Muscle layer of duodenum (tissue), 2 donors: ENCODE measurements around the gene PBX2.

Experiments
- H3K27ac ChIP-seq: one replicate; pipeline ENCODE4 v1.7.0; 2013; ENCODE audit warnings: mild to moderate bottlenecking, low read length
- H3K27me3 ChIP-seq: one replicate; pipeline ENCODE4 v1.7.0; 2013; ENCODE audit warnings: low read depth, mild to moderate bottlenecking, control low read depth, low read length
- H3K36me3 ChIP-seq, 2 donors: one replicate each; pipeline ENCODE4 v1.7.0; 2013; ENCODE audit warnings: low read length in 2 of 2, control low read depth in 1 of 2, mild to moderate bottlenecking in 1 of 2; ENCODE audit not compliant: insufficient read depth in 2 of 2, control insufficient read depth in 1 of 2
- H3K4me1 ChIP-seq, 2 donors: one replicate each; pipeline ENCODE4 v1.7.0; 2013; ENCODE audit warnings: low read length in 2 of 2, mild to moderate bottlenecking in 2 of 2, control low read depth in 1 of 2, moderate library complexity in 1 of 2; ENCODE audit not compliant: insufficient read depth in 2 of 2, control insufficient read depth in 1 of 2
- H3K4me3 ChIP-seq, 2 donors: one replicate each; pipeline ENCODE4 v1.7.0; 2013; ENCODE audit warnings: low read length in 2 of 2, low read depth in 1 of 2, mild to moderate bottlenecking in 1 of 2
- H3K9me3 ChIP-seq, 2 donors: one replicate each; pipeline ENCODE4 v1.7.0; 2013; ENCODE audit warnings: low read length in 2 of 2, control low read depth in 1 of 2, mild to moderate bottlenecking in 1 of 2; ENCODE audit not compliant: control insufficient read depth in 1 of 2
- donor health status: healthy.

Gene PBX2

DNA sequence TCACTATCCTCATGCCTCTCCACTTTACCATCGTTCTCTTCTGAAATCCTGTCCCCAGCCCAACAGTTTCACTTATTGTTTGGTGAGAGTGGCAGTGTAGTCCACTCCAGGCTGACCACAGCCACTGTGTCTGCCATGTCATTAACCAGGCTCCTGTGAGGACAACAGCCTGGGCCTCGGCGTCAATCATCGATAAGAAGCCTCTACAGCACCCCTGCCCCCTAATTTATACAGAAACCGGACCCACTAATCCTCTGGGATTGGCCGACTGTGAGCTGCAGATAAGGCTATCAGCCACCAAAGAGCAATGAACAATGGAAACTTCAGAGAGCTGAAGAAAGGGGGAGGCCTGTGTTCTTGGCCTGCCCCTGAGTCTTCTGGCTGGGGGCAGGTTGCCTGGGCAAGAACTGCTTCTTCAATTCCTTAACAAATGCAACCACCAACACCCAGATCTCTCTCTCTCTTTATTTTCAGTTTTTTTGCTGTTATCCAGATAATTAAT lies 22.2 kb downstream of the PBX2 start:
- Histone ChIP-seq H3K9me3 (no peaks in the 10 kb centered on the region), H3K36me3 (peaks cover 38 to 60% of the 10 kb centered on the region in 2 donors), H3K4me3 (no peak overlapping the region), H3K4me1 (peaks cover 0 to 8% of the 10 kb centered on the region in 2 donors), H3K27ac (no peak overlapping the region), H3K27me3 (no peaks in the 10 kb centered on the region)

DNA sequence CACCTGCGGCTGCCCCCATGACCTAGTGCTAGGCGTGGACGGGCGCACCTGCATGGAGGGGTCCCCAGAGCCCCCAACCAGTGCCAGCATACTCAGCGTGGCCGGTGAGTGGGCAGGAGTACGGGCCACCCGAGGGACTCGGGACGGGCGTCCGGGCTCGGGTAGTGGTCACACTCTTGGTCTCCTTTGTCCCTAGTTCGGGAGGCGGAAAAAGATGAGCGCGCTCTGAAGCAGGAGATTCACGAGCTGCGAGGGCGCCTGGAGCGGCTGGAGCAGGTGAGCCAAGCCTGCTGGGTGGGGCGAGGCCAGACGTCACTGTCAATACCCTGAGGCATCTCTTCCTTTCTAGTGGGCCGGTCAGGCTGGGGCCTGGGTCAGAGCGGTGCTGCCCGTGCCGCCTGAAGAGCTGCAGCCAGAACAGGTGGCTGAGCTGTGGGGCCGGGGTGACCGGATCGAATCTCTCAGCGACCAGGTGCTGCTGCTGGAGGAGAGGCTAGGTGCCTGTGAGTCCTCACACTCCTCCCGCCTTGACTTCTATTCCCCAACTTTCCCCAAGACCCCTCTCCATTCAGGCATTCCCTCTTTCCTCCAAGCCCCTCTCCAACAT lies 22.7 kb downstream of the PBX2 start:
- H3K9me3 ChIP-seq: no peaks in the 10 kb centered on the region
- H3K27ac ChIP-seq: no peak overlapping the region
- H3K4me3 ChIP-seq: no peak overlapping the region
- H3K4me1 ChIP-seq: peaks cover 0 to 7% of the 10 kb centered on the region in 2 donors
- no peaks in the 10 kb centered on the region for H3K27me3 ChIP-seq
- peaks cover 38 to 66% of the 10 kb centered on the region in 2 donors for H3K36me3 ChIP-seq

DNA sequence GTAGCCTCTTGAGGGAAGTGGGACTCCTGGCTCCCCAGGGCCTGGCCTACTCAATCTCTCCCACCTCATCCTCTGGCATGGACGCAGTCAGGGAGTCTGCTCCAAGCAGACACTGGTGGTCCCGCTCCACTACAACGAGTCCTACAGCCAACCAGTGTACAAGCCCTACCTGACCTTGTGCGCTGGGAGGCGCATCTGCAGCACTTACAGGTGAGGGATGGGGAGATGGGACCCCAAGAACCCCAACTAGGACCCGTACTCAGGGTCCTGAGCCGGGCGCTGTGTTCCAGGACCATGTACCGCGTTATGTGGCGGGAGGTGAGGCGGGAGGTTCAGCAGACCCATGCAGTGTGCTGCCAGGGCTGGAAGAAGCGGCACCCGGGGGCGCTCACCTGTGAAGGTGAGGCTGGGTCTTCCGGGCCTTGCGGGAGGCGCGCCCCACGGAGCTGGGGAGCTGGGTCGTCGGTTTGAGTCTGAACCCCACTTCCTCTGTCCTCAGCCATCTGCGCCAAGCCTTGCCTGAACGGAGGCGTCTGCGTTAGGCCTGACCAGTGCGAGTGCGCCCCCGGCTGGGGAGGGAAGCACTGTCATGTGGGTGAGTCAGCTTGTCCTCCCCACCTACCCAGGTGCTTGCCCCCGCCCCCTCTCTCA lies 23.5 kb downstream of the PBX2 start:
- H3K36me3 ChIP-seq: peaks cover 38 to 68% of the 10 kb centered on the region in 2 donors

DNA sequence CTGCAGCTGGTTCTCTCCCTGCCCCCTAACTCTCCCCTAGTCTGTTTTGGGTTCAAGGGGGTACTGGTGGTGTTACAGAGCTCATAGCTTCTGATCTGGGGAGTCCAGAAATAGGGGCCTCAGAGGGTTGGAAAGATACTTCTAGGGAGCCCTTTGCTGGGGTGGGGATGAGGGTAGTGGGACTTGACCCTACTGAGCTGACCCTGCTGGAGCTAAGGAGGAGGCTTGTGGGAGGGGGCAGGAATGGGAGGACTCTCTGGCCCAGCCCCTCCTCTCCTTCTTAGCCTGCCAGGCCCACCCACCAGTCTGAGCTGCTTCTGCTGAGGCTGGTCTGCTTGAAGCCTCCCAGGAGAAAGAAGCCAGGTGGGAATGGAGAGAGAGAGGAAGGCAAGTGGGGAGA lies 25.7 kb downstream of the PBX2 start, which contains the start of gene EGFL8:
Gene EGFL8, plus strand, starts transcription at position 301 of the 400 bp plus-strand sequence. CDS start 1,571 bp downstream, outside the sequence.
- H3K4me1 ChIP-seq: peaks cover 0 to 7% of the 10 kb centered on the region in 2 donors
- peak within 1 kb of the TSS; percentile 30 for H3K27ac ChIP-seq
- H3K36me3 ChIP-seq: peaks cover 22 to 48% of the 10 kb centered on the region in 2 donors
- no peaks in the 10 kb centered on the region for H3K27me3 ChIP-seq
- no peak within 1 kb of the TSS for H3K4me3 ChIP-seq
- no peaks in the 10 kb centered on the region for H3K9me3 ChIP-seq

More for the DNA sequence above, 23.5 kb downstream of the PBX2 start:
- Histone ChIP-seq H3K27me3 (no peaks in the 10 kb centered on the region), H3K27ac (no peak overlapping the region), H3K4me3 (no peak overlapping the region), H3K4me1 (peaks cover 0 to 7% of the 10 kb centered on the region in 2 donors), H3K9me3 (no peaks in the 10 kb centered on the region)

DNA sequence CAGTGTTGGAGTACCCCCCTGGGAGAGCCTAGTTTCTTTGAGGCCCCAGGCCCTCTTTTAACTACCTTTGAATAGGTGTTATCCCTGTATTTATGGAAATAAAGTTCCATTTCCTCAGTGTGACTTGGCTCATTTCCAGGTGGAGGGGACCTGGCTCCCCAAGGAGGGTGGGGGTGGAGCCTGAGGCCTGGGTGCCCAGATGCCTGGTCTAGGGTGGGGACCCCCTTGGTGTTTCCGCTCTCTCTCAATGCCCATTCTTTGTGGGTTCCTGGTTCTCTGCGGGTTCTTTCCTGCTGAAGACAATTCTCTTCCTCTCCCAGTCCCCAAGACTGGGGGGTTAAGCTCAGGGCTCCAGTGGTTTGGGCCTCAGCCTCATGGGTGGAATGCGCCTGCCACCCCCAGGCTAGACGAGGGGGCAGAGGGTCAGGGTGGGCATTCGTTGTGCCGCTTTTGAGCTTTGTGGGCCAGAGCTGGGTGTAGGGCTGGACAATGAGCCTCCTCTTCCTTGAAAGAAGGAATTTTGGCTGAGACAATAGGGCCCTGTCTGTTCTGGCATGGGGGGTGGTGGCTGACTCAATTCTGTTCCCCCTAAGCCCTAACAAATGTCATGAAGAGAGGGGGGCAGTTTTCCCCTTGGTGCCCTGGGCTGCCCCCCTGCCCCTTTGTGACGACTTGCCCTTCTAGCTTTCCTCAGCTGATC lies 26.3 kb downstream of the PBX2 start:
- Histone ChIP-seq H3K9me3 (no peaks in the 10 kb centered on the region), H3K4me3 (no peak overlapping the region), H3K36me3 (peaks cover 18 to 45% of the 10 kb centered on the region in 2 donors), H3K27me3 (no peaks in the 10 kb centered on the region), H3K4me1 (peaks cover 0 to 7% of the 10 kb centered on the region in 2 donors), H3K27ac (peak overlapping the region; percentile 30)

GRCh38 chr6:32158052-32158451 lies 31.9 kb downstream of the PBX2 start:
- Histone ChIP-seq H3K4me3 (no peak overlapping the region), H3K4me1 (peaks cover 0 to 19% of the 10 kb centered on the region in 2 donors), H3K27me3 (no peaks in the 10 kb centered on the region), H3K9me3 (no peaks in the 10 kb centered on the region), H3K27ac (no peak overlapping the region), H3K36me3 (peaks cover 17 to 39% of the 10 kb centered on the region in 2 donors)

DNA sequence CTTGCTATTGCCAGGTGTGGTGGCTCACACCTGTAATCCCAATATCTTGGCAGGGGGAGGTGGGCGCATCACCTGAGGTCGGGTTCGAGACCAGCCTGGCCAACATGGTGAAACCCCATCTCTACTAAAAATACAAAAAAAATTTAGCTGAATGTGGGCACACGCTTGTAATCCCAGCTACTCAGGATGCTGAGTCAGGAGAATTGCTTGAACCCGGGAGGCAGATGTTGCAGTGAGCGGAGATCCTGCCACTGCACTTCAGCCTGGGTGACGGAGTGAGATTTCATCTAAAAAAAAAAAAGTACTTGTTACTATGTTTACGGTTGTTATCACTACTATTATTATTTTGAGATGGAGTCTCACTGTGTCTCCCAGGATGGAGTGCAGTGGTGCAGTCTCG lies 33.1 kb downstream of the PBX2 start:
- Histone ChIP-seq H3K9me3 (no peaks in the 10 kb centered on the region), H3K4me1 (peaks cover 6 to 30% of the 10 kb centered on the region in 2 donors), H3K36me3 (peaks cover 17 to 29% of the 10 kb centered on the region in 2 donors), H3K27ac (no peak overlapping the region), H3K4me3 (no peak overlapping the region), H3K27me3 (no peaks in the 10 kb centered on the region)

DNA sequence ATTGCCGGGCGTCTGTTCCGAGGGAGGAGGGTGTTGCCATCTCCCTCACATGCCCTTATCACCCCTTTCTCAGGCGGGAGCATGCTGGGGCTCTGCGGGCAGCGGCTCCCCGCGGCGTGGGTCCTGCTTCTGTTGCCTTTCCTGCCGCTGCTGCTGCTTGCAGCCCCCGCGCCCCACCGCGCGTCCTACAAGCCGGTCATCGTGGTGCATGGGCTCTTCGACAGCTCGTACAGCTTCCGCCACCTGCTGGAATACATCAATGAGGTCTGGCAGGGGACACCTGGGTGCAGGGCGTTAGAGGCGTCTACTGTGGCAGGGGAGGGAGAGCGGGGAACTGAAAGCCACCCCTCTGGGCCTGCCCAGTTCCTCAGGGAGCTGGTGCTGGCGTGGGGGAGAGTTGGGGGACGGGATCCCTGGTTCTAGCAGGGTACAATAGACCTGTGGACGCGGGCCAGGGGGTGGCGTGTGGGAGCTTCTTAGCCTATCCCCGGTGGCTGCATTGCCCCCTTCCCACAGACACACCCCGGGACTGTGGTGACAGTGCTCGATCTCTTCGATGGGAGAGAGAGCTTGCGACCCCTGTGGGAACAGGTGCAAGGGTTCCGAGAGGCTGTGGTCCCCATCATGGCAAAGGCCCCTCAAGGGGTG lies 35.4 kb downstream of the PBX2 start:
- peak overlapping the region; percentile 86 to 93 for H3K4me3 ChIP-seq
- H3K27me3 ChIP-seq: no peaks in the 10 kb centered on the region
- peak overlapping the region; percentile 82 for H3K27ac ChIP-seq
- peaks cover 6 to 48% of the 10 kb centered on the region in 2 donors for H3K4me1 ChIP-seq
- no peaks in the 10 kb centered on the region for H3K9me3 ChIP-seq
- H3K36me3 ChIP-seq: peaks cover 17 to 29% of the 10 kb centered on the region in 2 donors

GRCh38 chr6:32153564-32154513 lies 36.2 kb downstream of the PBX2 start, which contains the start of gene PPT2:
TSS of gene PPT2 (plus strand) at chr6:32154141. CDS start at chr6:32154595, 454 bp downstream.
- H3K4me3 ChIP-seq: peak within 1 kb of the TSS; percentile 86 to 93
- H3K4me1 ChIP-seq: peaks cover 6 to 48% of the 10 kb centered on the region in 2 donors
- H3K9me3 ChIP-seq: no peaks in the 10 kb centered on the region
- no peaks in the 10 kb centered on the region for H3K27me3 ChIP-seq
- peaks cover 17 to 32% of the 10 kb centered on the region in 2 donors for H3K36me3 ChIP-seq
- H3K27ac ChIP-seq: peak within 1 kb of the TSS; percentile 82
